HepG2 (cell line): Measurements from ENCODE around the gene AEN. TPM values are rescaled to one million over a fixed set of nuclear protein-coding genes. Genes with fewer than 3 reads are reported as not detected.
A peak's percentile ranks its signal among the peaks of the same experiment; 100 is the strongest.

Source experiments
- ATF1 ChIP-seq: IDR thresholded peaks from 2 replicates; pipeline ENCODE4 v1.6.1; 2016; ENCODE audit warnings: mild to moderate bottlenecking, control low read depth
- CBX1 ChIP-seq: IDR thresholded peaks from one replicate; pipeline ENCODE4 v1.6.1; 2016; ENCODE audit warnings: antibody characterized with exemption, low read depth
- CHD2 ChIP-seq: IDR thresholded peaks from 2 replicates; pipeline ENCODE4 v1.6.1; 2011; ENCODE audit warnings: low read depth, low read length, improper control_type of control experiment
- FLYWCH1 ChIP-seq: sonication (generic); formaldehyde crosslinking; IDR thresholded peaks from 2 replicates; pipeline ENCODE4 v1.8.1; 2023; ENCODE audit warnings: mild to moderate bottlenecking, missing genetic modification reagents
- MED1 ChIP-seq: sonication (generic); formaldehyde crosslinking; IDR thresholded peaks from 2 replicates; pipeline ENCODE4 v1.4.0; 2020; ENCODE audit warnings: missing genetic modification reagents
- MTF1 ChIP-seq: sonication (generic); formaldehyde crosslinking; IDR thresholded peaks from 2 replicates; pipeline ENCODE4 v1.5.0; 2020; ENCODE audit warnings: missing genetic modification reagents
- MYC ChIP-seq: sonication (generic); formaldehyde crosslinking; IDR thresholded peaks from 2 replicates; pipeline ENCODE4 v1.9.0; 2021; ENCODE audit warnings: missing genetic modification reagents, borderline replicate concordance
- PAX8 ChIP-seq: sonication (generic); formaldehyde crosslinking; IDR thresholded peaks from 2 replicates; pipeline ENCODE4 v1.8.0; 2022; ENCODE audit warnings: mild to moderate bottlenecking, missing genetic modification reagents, borderline replicate concordance
- RAD21 ChIP-seq: fragments of 450-650 bp; formaldehyde crosslinking; IDR thresholded peaks from 2 replicates; pipeline ENCODE4 v1.5.0; 2020; ENCODE audit warnings: mild to moderate bottlenecking
- RFXANK ChIP-seq: IDR thresholded peaks from 2 replicates; pipeline ENCODE4 v1.6.1; 2016
- SALL1 ChIP-seq: sonication (generic); formaldehyde crosslinking; IDR thresholded peaks from 2 replicates; pipeline ENCODE4 v1.8.0; 2022; ENCODE audit warnings: mild to moderate bottlenecking, missing genetic modification reagents
- STAG1 ChIP-seq: sonication (generic); formaldehyde crosslinking; IDR thresholded peaks from 2 replicates; pipeline ENCODE4 v1.4.0; 2020; ENCODE audit warnings: missing genetic modification reagents
- TSC22D2 ChIP-seq: sonication (generic); formaldehyde crosslinking; IDR thresholded peaks from 2 replicates; pipeline ENCODE4 v1.5.1; 2020; ENCODE audit warnings: missing genetic modification reagents, mild to moderate bottlenecking, borderline replicate concordance
- ZC3H13 ChIP-seq: sonication (generic); formaldehyde crosslinking; IDR thresholded peaks from 2 replicates; pipeline ENCODE4 v1.8.1; 2023; ENCODE audit warnings: mild to moderate bottlenecking, missing genetic modification reagents, moderate library complexity
- ZFP82 ChIP-seq: sonication (generic); formaldehyde crosslinking; IDR thresholded peaks from 2 replicates; pipeline ENCODE4 v1.5.1; 2020; ENCODE audit warnings: mild to moderate bottlenecking, missing genetic modification reagents, borderline replicate concordance
- ZNF335 ChIP-seq: sonication (generic); formaldehyde crosslinking; IDR thresholded peaks from 2 replicates; pipeline ENCODE4 v1.4.0; 2020; ENCODE audit warnings: missing genetic modification reagents
- ZNF563 ChIP-seq: sonication (generic); formaldehyde crosslinking; IDR thresholded peaks from 2 replicates; pipeline ENCODE4 v1.8.0; 2022; ENCODE audit warnings: mild to moderate bottlenecking, moderate library complexity, missing genetic modification reagents
- ZNF670 ChIP-seq: sonication (generic); formaldehyde crosslinking; IDR thresholded peaks from 2 replicates; pipeline ENCODE4 v1.8.0; 2022; ENCODE audit warnings: mild to moderate bottlenecking, missing genetic modification reagents, borderline replicate concordance
- ZNF746 ChIP-seq: sonication (generic); formaldehyde crosslinking; IDR thresholded peaks from 2 replicates; pipeline ENCODE4 v1.8.0; 2022; ENCODE audit warnings: mild to moderate bottlenecking, missing genetic modification reagents
- ZNF747 ChIP-seq: sonication (generic); formaldehyde crosslinking; IDR thresholded peaks from 2 replicates; pipeline ENCODE4 v1.8.1; 2023; ENCODE audit warnings: missing genetic modification reagents, mild to moderate bottlenecking, borderline replicate concordance
- ZNF782 ChIP-seq: sonication (generic); formaldehyde crosslinking; IDR thresholded peaks from 2 replicates; pipeline ENCODE4 v1.4.0; 2020; ENCODE audit warnings: missing genetic modification reagents, mild to moderate bottlenecking, borderline replicate concordance
- polyA plus RNA-seq, 8 experiments: library from polyadenylated mRNA; depleted of rRNA in 3 of 8; stranded (reverse) in 7 of 8; unstranded in 1 of 8; fragments of >200 nt; fragmentation: Illumina TruSeq in 4 of 8; extraction: Trizol in 4 of 8; gene quantifications; 2 replicates each; pipeline versions ENCODE4 v1.2.1 to v1.2.3, GENCODE V29; 2011 to 2016; ENCODE audit warnings: low read depth in 4 of 8, missing spikeins in 1 of 8, mixed read lengths in 1 of 8; ENCODE audit not compliant: insufficient read depth in 1 of 8
- total RNA-seq, 5 experiments: library from RNA; depleted of rRNA; stranded (reverse); fragments of >200 nt; fragmentation: Illumina TruSeq; extraction: Trizol; gene quantifications; 2 replicates each; pipeline ENCODE4 v1.2.3, GENCODE V29; 2016; ENCODE audit warnings: low read depth in 1 of 5
- TF ChIP-seq, protein P1 (sequence below): sonication (generic); formaldehyde crosslinking; IDR thresholded peaks from 2 replicates; pipeline ENCODE4 v1.5.0; 2020; ENCODE audit warnings: mild to moderate bottlenecking, missing genetic modification reagents
- TF ChIP-seq, protein P2 (sequence below): sonication (generic); formaldehyde crosslinking; IDR thresholded peaks from 2 replicates; pipeline ENCODE4 v1.5.0; 2020; ENCODE audit warnings: missing genetic modification reagents, mild to moderate bottlenecking, borderline replicate concordance
- TF ChIP-seq, protein P3 (sequence below): sonication (generic); formaldehyde crosslinking; IDR thresholded peaks from 2 replicates; pipeline ENCODE4 v1.8.0; 2022; ENCODE audit warnings: mild to moderate bottlenecking, missing genetic modification reagents, moderate library complexity
- TF ChIP-seq, protein P4 (sequence below): IDR thresholded peaks from 2 replicates; pipeline ENCODE4 v1.6.1; 2016; ENCODE audit warnings: low read depth
- TF ChIP-seq, protein P5 (sequence below): sonication (generic); formaldehyde crosslinking; IDR thresholded peaks from 2 replicates; pipeline ENCODE4 v1.4.0; 2020; ENCODE audit warnings: missing genetic modification reagents

The AEN gene
- total and polyA plus RNA-seq, 2 of the 13 experiments (the other 11 are each of a cell fraction or from before 2014, with no cell fraction given) = 51.3 to 118 TPM

DNA sequence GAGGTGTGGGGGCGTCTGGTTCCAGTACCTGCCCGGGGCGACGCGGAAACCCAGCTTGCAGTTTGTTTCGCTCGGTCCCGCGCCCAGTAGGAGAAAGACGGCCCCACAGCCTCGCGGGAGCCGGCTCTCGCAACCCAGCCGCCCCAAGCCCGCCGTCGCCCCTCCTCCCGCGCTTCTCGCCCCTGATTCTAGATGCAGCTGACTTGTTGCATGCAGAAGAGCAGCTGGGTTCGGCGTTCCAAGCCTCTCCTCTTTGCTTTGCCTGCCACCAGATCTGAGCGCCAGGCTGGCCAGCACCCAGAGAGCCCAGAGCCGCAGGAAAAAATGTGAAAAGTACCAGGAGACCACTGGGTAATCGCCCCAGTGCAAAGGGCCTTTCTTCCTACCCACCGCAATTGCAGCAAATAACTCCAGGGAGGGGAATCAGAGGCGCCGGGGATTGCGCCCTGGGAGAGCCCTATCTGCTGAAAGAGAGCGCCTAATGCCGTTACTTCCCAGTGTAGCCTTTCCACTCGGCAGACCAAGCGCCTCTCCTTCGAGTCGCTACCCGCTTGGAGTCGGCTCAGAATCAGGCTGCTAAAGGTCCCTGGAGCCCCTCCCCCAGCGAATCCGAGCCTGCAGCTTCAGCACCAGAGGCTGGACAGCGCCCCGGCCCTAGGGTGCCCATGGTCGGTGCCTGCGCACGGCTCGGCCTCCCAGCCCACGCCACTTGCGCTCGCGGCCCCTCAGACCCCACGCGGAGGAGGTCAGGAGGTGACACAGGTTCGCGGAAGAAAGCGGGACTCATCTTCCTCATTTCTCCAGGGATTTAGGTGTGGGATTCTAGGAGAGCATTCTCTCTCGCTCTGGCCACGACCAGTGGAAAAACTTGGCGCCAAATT, 15.7 kb upstream of the AEN start (continued):
- TF ChIP-seq, protein P1, sequence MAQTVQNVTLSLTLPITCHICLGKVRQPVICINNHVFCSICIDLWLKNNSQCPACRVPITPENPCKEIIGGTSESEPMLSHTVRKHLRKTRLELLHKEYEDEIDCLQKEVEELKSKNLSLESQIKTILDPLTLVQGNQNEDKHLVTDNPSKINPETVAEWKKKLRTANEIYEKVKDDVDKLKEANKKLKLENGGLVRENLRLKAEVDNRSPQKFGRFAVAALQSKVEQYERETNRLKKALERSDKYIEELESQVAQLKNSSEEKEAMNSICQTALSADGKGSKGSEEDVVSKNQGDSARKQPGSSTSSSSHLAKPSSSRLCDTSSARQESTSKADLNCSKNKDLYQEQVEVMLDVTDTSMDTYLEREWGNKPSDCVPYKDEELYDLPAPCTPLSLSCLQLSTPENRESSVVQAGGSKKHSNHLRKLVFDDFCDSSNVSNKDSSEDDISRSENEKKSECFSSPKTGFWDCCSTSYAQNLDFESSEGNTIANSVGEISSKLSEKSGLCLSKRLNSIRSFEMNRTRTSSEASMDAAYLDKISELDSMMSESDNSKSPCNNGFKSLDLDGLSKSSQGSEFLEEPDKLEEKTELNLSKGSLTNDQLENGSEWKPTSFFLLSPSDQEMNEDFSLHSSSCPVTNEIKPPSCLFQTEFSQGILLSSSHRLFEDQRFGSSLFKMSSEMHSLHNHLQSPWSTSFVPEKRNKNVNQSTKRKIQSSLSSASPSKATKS (CRISPR knock-in tag) = no peak
- TF ChIP-seq ZNF782 (CRISPR knock-in tag) = no peak
- no peak for TF ChIP-seq FLYWCH1 (CRISPR knock-in tag)
- no peak for TF ChIP-seq MED1 (CRISPR knock-in tag)
- TF ChIP-seq CHD2 = no peak
- no peak for TF ChIP-seq ZC3H13 (CRISPR knock-in tag)
- no peak for TF ChIP-seq ATF1
- TF ChIP-seq, protein P2, sequence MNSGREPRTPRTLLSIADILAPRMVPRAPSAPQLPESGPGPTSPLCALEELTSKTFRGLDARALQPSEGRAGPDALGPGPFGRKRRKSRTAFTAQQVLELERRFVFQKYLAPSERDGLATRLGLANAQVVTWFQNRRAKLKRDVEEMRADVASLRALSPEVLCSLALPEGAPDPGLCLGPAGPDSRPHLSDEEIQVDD (CRISPR knock-in tag) = no peak
- 0 out of 2 replicates have a peak, but pooled peaks have one; percentile 59 for TF ChIP-seq ZNF563 (CRISPR knock-in tag)
- TF ChIP-seq TSC22D2 (CRISPR knock-in tag) = peak; percentile 96
- no peak for TF ChIP-seq ZNF747
- TF ChIP-seq STAG1 (CRISPR knock-in tag) = no peak
- TF ChIP-seq PAX8 (CRISPR knock-in tag) = no peak
- TF ChIP-seq ZNF335 (CRISPR knock-in tag) = no peak
- TF ChIP-seq ZNF670 (CRISPR knock-in tag) = 0 out of 2 replicates have a peak, but pooled peaks have one; percentile 31
- TF ChIP-seq, protein P3, sequence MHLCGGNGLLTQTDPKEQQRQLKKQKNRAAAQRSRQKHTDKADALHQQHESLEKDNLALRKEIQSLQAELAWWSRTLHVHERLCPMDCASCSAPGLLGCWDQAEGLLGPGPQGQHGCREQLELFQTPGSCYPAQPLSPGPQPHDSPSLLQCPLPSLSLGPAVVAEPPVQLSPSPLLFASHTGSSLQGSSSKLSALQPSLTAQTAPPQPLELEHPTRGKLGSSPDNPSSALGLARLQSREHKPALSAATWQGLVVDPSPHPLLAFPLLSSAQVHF = no peak
- TF ChIP-seq ZFP82 (CRISPR knock-in tag) = no peak
- TF ChIP-seq MTF1 = peak; percentile 82; the same call in 1 of the 2 replicates
- TF ChIP-seq RFXANK (CRISPR knock-in tag) = no peak
- peak; percentile 82 for TF ChIP-seq SALL1 (CRISPR knock-in tag)
- TF ChIP-seq MYC = peak; percentile 43; the same call in 1 of the 2 replicates
- no peak for TF ChIP-seq RAD21
- TF ChIP-seq CBX1 = no peak
- TF ChIP-seq, protein P4, sequence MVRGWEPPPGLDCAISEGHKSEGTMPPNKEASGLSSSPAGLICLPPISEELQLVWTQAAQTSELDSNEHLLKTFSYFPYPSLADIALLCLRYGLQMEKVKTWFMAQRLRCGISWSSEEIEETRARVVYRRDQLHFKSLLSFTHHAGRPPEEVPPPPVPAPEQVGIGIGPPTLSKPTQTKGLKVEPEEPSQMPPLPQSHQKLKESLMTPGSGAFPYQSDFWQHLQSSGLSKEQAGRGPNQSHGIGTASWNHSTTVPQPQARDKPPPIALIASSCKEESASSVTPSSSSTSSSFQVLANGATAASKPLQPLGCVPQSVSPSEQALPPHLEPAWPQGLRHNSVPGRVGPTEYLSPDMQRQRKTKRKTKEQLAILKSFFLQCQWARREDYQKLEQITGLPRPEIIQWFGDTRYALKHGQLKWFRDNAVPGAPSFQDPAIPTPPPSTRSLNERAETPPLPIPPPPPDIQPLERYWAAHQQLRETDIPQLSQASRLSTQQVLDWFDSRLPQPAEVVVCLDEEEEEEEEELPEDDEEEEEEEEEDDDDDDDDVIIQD = no peak
- no peak for TF ChIP-seq ZNF746 (CRISPR knock-in tag)
- TF ChIP-seq, protein P5, sequence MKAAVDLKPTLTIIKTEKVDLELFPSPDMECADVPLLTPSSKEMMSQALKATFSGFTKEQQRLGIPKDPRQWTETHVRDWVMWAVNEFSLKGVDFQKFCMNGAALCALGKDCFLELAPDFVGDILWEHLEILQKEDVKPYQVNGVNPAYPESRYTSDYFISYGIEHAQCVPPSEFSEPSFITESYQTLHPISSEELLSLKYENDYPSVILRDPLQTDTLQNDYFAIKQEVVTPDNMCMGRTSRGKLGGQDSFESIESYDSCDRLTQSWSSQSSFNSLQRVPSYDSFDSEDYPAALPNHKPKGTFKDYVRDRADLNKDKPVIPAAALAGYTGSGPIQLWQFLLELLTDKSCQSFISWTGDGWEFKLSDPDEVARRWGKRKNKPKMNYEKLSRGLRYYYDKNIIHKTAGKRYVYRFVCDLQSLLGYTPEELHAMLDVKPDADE (CRISPR knock-in tag) = no peak
